Testis (tissue), 3 donors: ENCODE measurements around the gene CAB39. TPM values are rescaled to one million over a fixed set of nuclear protein-coding genes. Genes with fewer than 3 reads are reported as not detected.

Experiments used
- DNase-seq: peaks from one replicate; pipeline ENCODE4 v3.0.0-alpha.2; 2019
- H3K27ac ChIP-seq, 2 donors: fragments of 200-600 bp; sonication (generic); one replicate each; pipeline ENCODE4 v1.5.1; 2019
- H3K27me3 ChIP-seq: fragments of 200-600 bp; sonication (generic); one replicate; pipeline ENCODE4 v1.5.1; 2019
- H3K36me3 ChIP-seq: fragments of 200-600 bp; sonication (generic); one replicate; pipeline ENCODE4 v1.5.1; 2017; ENCODE audit warnings: low read depth; ENCODE audit errors: missing control alignments
- H3K4me1 ChIP-seq: fragments of 200-600 bp; sonication (generic); one replicate; pipeline ENCODE4 v1.5.1; 2019
- H3K4me3 ChIP-seq, 2 donors: fragments of 200-600 bp; sonication (generic); one replicate each; pipeline ENCODE4 v1.5.1; 2017 to 2019
- H3K9me3 ChIP-seq: fragments of 200-600 bp; sonication (generic); one replicate; pipeline ENCODE4 v1.5.1; 2017
- CTCF ChIP-seq, 3 experiments: fragments of 450-650 bp in 2 of 3; fragments of 200-600 bp in 1 of 3; sonication (generic) in 1 of 3; IDR thresholded peaks; one replicate each; pipeline ENCODE4 v1.5.1; 2016 to 2019; ENCODE audit warnings: antibody characterized with exemption in 3 of 3, mild to moderate bottlenecking in 2 of 3, moderate library complexity in 1 of 3
- POLR2A ChIP-seq: fragments of 450-650 bp; IDR thresholded peaks from one replicate; pipeline ENCODE4 v1.6.1; 2017; ENCODE audit warnings: antibody characterized with exemption, mild to moderate bottlenecking, moderate library complexity
- whole genome bisulfite sequencing, 2 donors: methylation state at CpG; one replicate each; pipeline ENCODE4 v1.1.5; 2018; 5-methylcytosine and 5-hydroxymethylcytosine counted together
- intact Hi-C: fragments of 100-400 bp; cut with DNase I; formaldehyde crosslinking; loops from one replicate; pipeline ENCODE4 v1.15.1; 2023; ENCODE audit warnings: low total_unique reads
- polyA plus RNA-seq: library from polyadenylated mRNA; stranded (reverse); fragments of 350-450 nt; fragmentation: Illumina TruSeq; extraction: RNeasy Lipid Tissue Mini Kit (QIAGEN cat#74804); gene quantifications from one replicate; pipeline ENCODE4 v1.2.3, GENCODE V29; 2014; ENCODE audit warnings: low read depth, low replicate concordance; ENCODE audit not compliant: insufficient read depth
- total RNA-seq, 2 donors: library from RNA; depleted of rRNA; stranded (reverse); fragments of >200 nt; gene quantifications; one replicate each; pipeline ENCODE4 v1.2.3, GENCODE V29; 2016

CAB39 gene
- total and polyA plus RNA-seq, 3 donors from 2014 or later, result 76.1 to 82.2 (median 76.8) TPM

- no peak overlapping the region for H3K4me3 ChIP-seq
- TF ChIP-seq CTCF (IDR thresholded peaks at IDR 0.05), result no peak
- no peak for TF ChIP-seq POLR2A
- H3K4me1 ChIP-seq, result peaks cover 7% of the 10 kb centered on the region
- intact Hi-C loops, result no loop called here
- 91 to 99% methylated on average over 5 of the region's 5 CpGs for WGBS, 2 donors
- H3K9me3 ChIP-seq, result no peaks in the 10 kb centered on the region
- DNase-seq, result no peak
- H3K27me3 ChIP-seq, result no peaks in the 10 kb centered on the region
- H3K27ac ChIP-seq, result no peak overlapping the region
- H3K36me3 ChIP-seq, result no peaks in the 10 kb centered on the region
Observed at GRCh38 chr2:230783101-230783500, 70.5 kb downstream of the CAB39 start.

GRCh38 chr2:230784795-230785194, 72.2 kb downstream of the CAB39 start:
- H3K36me3 ChIP-seq, result no peaks in the 10 kb centered on the region
- H3K27me3 ChIP-seq, result no peaks in the 10 kb centered on the region
- intact Hi-C loops, result no loop called here
- no peaks in the 10 kb centered on the region for H3K9me3 ChIP-seq
- TF ChIP-seq POLR2A (no peak), CTCF (IDR thresholded peaks at IDR 0.05) (no peak)
- 61 to 68% methylated on average over 4 of the region's 4 CpGs for WGBS, 2 donors
- no peaks in the 10 kb centered on the region for H3K4me1 ChIP-seq
- no peak for DNase-seq
- H3K4me3 ChIP-seq, result no peak overlapping the region
- H3K27ac ChIP-seq, result no peak overlapping the region

- WGBS, 2 donors, result 93 to 94% methylated on average over 6 of the region's 6 CpGs
- no peak for TF ChIP-seq POLR2A
- TF ChIP-seq CTCF (IDR thresholded peaks at IDR 0.05), result no peak
- DNase-seq, result no peak
- H3K27me3 ChIP-seq, result no peaks in the 10 kb centered on the region
- H3K9me3 ChIP-seq, result no peaks in the 10 kb centered on the region
- no peaks in the 10 kb centered on the region for H3K36me3 ChIP-seq
- H3K4me1 ChIP-seq, result no peaks in the 10 kb centered on the region
- intact Hi-C loops, result no loop called here
- H3K27ac ChIP-seq, result no peak overlapping the region
- no peak overlapping the region for H3K4me3 ChIP-seq
Observed at GRCh38 chr2:230785346-230785745, 72.7 kb downstream of the CAB39 start.

DNA sequence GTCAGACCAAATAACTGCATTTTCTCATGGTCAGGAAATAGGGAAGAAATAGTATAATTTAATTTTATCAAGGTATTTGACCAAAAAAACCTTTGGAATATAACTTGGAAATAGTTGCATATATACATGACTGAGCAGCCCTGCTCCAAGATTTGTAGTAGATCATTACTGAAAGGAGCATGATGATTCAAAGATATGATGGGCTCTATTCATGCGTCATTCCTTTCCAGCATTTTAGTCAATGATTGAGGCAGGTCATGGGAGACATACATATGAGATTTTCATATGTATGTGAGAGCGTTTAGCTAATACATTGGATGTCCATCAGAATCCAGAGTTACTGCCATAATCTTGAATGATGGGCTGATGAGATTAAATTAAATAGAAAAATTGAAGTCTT, 74.5 kb downstream of the CAB39 start:
- no peak for DNase-seq
- TF ChIP-seq POLR2A (no peak), CTCF (IDR thresholded peaks at IDR 0.05) (no peak)
- Histone ChIP-seq H3K4me1 (no peaks in the 10 kb centered on the region), H3K4me3 (no peak overlapping the region), H3K36me3 (no peaks in the 10 kb centered on the region), H3K27ac (no peak overlapping the region), H3K27me3 (no peaks in the 10 kb centered on the region), H3K9me3 (no peaks in the 10 kb centered on the region)
- intact Hi-C loops, result no loop called here
- WGBS, 2 donors, result 92 to 96% methylated on average over 2 of the region's 2 CpGs

GRCh38 chr2:230788554-230789175, 76.0 kb downstream of the CAB39 start:
- Histone ChIP-seq H3K4me1 (no peaks in the 10 kb centered on the region), H3K27me3 (no peaks in the 10 kb centered on the region), H3K4me3 (no peak overlapping the region), H3K27ac (no peak overlapping the region), H3K36me3 (no peaks in the 10 kb centered on the region), H3K9me3 (no peaks in the 10 kb centered on the region)
- WGBS, 2 donors, result 94 to 97% methylated on average over 3 of the region's 3 CpGs
- no peak for TF ChIP-seq CTCF (IDR thresholded peaks at IDR 0.05)
- no peak for TF ChIP-seq POLR2A
- no peak for DNase-seq
- intact Hi-C loops, result no loop called here
